ENCODE measurements around the gene PEX19. TPM values are rescaled to one million over a fixed set of nuclear protein-coding genes. Genes with fewer than 3 reads are reported as not detected.

PEX19 gene
- total RNA-seq, 4 donors from 2014 or later, result 45.1 to 77.5 (median 59.8) TPM

DNA sequence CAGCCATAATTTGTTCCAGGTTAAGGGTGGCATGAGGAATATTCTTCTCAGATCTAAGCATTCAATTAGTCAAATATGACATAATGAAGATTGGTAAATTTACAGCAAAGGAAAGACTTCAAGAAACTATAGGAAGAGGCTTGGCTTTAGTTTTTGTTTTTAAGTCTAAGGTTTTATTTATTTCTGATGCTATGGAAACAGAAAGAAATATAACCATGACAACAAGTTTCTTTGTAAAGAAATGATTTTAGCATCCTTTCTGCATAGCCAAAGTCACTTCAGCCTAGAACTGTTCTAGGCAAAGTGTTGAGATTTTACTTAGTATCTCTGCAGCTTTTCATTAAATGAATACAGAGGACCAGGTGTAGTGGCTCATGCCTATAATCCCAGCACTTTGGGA, 52.0 kb downstream of the PEX19 start:
- intact Hi-C loops (cut with DNase I; ENCODE audit: low total_unique reads), result no loop called here
- Histone ChIP-seq H3K4me3 (no peak overlapping the region), H3K36me3 (no peaks in the 10 kb centered on the region)

DNA sequence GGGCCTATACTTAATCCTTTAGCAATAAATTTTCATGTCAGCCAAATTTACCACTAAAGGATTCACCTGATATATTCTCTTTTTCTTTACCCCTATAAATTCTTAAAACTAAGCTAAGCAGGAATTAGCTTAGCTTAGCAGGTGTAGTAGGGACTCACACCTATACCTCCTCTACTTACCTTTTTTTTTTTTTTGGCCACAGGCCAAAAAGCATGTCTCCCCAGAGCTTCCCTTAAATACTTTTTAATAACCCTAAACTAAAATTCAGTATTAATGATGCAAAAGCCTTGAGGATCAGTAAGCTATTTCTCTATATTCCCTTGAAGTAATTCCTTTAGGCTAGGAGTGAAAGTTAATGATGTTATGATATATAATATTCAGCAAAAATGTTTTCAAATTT, 56.5 kb downstream of the PEX19 start:
- no peak overlapping the region for H3K27ac ChIP-seq
- no peaks in the 10 kb centered on the region for H3K36me3 ChIP-seq
- TF ChIP-seq POLR2A (IDR thresholded peaks at IDR 0.05), result no peak
- TF ChIP-seq, protein P1, sequence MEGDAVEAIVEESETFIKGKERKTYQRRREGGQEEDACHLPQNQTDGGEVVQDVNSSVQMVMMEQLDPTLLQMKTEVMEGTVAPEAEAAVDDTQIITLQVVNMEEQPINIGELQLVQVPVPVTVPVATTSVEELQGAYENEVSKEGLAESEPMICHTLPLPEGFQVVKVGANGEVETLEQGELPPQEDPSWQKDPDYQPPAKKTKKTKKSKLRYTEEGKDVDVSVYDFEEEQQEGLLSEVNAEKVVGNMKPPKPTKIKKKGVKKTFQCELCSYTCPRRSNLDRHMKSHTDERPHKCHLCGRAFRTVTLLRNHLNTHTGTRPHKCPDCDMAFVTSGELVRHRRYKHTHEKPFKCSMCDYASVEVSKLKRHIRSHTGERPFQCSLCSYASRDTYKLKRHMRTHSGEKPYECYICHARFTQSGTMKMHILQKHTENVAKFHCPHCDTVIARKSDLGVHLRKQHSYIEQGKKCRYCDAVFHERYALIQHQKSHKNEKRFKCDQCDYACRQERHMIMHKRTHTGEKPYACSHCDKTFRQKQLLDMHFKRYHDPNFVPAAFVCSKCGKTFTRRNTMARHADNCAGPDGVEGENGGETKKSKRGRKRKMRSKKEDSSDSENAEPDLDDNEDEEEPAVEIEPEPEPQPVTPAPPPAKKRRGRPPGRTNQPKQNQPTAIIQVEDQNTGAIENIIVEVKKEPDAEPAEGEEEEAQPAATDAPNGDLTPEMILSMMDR (IDR thresholded peaks at IDR 0.05), result no peak
- H3K9me3 ChIP-seq, result no peaks in the 10 kb centered on the region
- DNase-seq, result no peak
- intact Hi-C loops (cut with DNase I; ENCODE audit: low total_unique reads), result no loop called here
- H3K4me3 ChIP-seq, result no peak overlapping the region
- no peaks in the 10 kb centered on the region for H3K4me1 ChIP-seq
- no peaks in the 10 kb centered on the region for H3K27me3 ChIP-seq

More for the DNA sequence above, 52.0 kb downstream of the PEX19 start:
- Histone ChIP-seq H3K27ac (no peak overlapping the region), H3K27me3 (no peaks in the 10 kb centered on the region), H3K4me1 (no peaks in the 10 kb centered on the region), H3K9me3 (no peaks in the 10 kb centered on the region)
- no peak for DNase-seq
- TF ChIP-seq, protein P1 (IDR thresholded peaks at IDR 0.05), result no peak
- TF ChIP-seq POLR2A (IDR thresholded peaks at IDR 0.05), result no peak

DNA sequence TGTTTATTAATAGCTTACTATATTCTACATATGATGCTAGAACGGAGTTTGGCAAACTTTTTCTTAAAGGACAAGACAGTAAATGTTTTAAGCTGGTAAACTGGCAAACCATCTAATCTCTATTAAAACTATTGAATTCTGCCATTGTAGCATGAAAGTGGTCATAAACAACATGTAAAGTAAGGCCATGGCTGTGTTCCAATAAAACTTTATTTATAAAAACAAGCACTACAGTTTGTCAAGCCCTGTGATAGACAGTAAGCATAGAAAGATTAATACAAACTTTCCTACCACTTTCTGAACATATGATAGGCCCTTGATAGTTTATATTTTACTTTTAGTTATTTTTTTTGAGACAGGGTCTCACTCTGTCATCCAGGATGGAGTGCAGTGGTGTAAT, 57.4 kb downstream of the PEX19 start:
- H3K27me3 ChIP-seq, result no peaks in the 10 kb centered on the region
- no peaks in the 10 kb centered on the region for H3K36me3 ChIP-seq
- DNase-seq, result no peak
- intact Hi-C loops (cut with DNase I; ENCODE audit: low total_unique reads), result no loop called here
- no peaks in the 10 kb centered on the region for H3K9me3 ChIP-seq
- TF ChIP-seq POLR2A (IDR thresholded peaks at IDR 0.05), result no peak
- TF ChIP-seq, protein P1 (IDR thresholded peaks at IDR 0.05), result no peak
- H3K27ac ChIP-seq, result no peak overlapping the region
- H3K4me3 ChIP-seq, result no peak overlapping the region
- H3K4me1 ChIP-seq, result no peaks in the 10 kb centered on the region

DNA sequence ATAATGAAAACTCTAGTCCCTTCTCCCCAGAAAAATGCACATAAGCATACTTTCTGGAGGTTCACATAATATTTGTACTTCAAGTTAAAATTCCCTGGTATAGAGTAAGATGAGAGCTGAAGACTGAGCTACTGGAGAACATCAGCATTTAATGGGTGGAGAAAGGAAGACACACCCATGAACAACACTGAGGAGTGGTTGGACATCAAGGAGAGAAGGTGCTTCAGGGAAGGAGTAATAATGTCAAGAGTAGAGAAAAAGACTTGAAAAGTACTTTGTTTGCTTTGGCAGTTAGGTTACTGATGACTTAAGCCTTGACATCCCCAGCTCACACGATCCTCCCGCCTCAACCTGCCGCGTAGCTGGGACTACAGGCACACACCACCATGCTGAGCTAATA, 57.9 kb downstream of the PEX19 start:
- H3K27ac ChIP-seq, result no peak overlapping the region
- DNase-seq, result no peak
- intact Hi-C loops (cut with DNase I; ENCODE audit: low total_unique reads), result no loop called here
- no peaks in the 10 kb centered on the region for H3K27me3 ChIP-seq
- TF ChIP-seq, protein P1 (IDR thresholded peaks at IDR 0.05), result no peak
- TF ChIP-seq POLR2A (IDR thresholded peaks at IDR 0.05), result no peak
- H3K9me3 ChIP-seq, result no peaks in the 10 kb centered on the region
- H3K4me3 ChIP-seq, result no peak overlapping the region
- H3K4me1 ChIP-seq, result no peaks in the 10 kb centered on the region
- no peaks in the 10 kb centered on the region for H3K36me3 ChIP-seq

Small RNA genes lying within 50 kb of the gene (small RNA-seq; reads per million reads assigned to genes)
- gene RF00019, result not detected

Other genes starting within 250 kb of the PEX19 start
- under 1 TPM in 1 of 4 donors, not detected in 3; 0.58 TPM for gene KCNJ10, start 215.0 kb downstream of the PEX19 start, total RNA-seq
- under 1 TPM in 1 of 4 donors, not detected in 3; 0.28 TPM for gene KCNJ9, start 203.6 kb downstream of the PEX19 start, total RNA-seq
- 10 to 100 TPM in 3 of 4 donors, 1 to 10 TPM in 1; 5.4 to 41.4 (median 26.9) TPM for gene IGSF8, start 186.5 kb downstream of the PEX19 start, total RNA-seq
- gene ATP1A2, start 169.4 kb downstream of the PEX19 start, total RNA-seq, result 10 to 100 TPM in 3 of 4 donors, 1 to 10 TPM in 1; 1.2 to 36.8 (median 13.4) TPM
- 1 to 10 TPM in 1 of 4 donors, not detected in 3; 1.5 TPM for gene ATP1A4, start 133.5 kb downstream of the PEX19 start, total RNA-seq
- gene CASQ1, start 94.6 kb downstream of the PEX19 start, total RNA-seq, result under 1 TPM in 3 of 4 donors, not detected in 1; 0.26 to 0.48 (median 0.34) TPM
- 100 to 1,000 TPM in 1 of 4 donors, 10 to 100 TPM in 3; 52.1 to 147 (median 81.7) TPM for gene PEA15, start 79.7 kb downstream of the PEX19 start, total RNA-seq
- gene DCAF8, start 22.6 kb downstream of the PEX19 start, total RNA-seq, result 100 to 1,000 TPM in 2 of 4 donors, 10 to 100 TPM in 2; 36.8 to 167 (median 94.8) TPM
- gene COPA, start 58.1 kb upstream of the PEX19 start, total RNA-seq, result 100 to 1,000 TPM in 2 of 4 donors, 10 to 100 TPM in 2; 71.2 to 211 (median 130) TPM
- gene NCSTN, start 58.2 kb upstream of the PEX19 start, total RNA-seq, result 10 to 100 TPM; 18.2 to 69.1 (median 56.4) TPM
- not detected for gene NHLH1, start 81.9 kb upstream of the PEX19 start, total RNA-seq
- 10 to 100 TPM in 1 of 4 donors, 1 to 10 TPM in 2, under 1 TPM in 1; 0.26 to 14.1 (median 4.7) TPM for gene VANGL2, start 115.4 kb upstream of the PEX19 start, total RNA-seq
- 1 to 10 TPM in 1 of 4 donors, under 1 TPM in 3; under 0.01 to 3.8 (median 0.65) TPM for gene SLAMF6, start 238.1 kb upstream of the PEX19 start, total RNA-seq

Data from uterus (tissue), 4 donors.